MM.1S (cell line): ENCODE results near the gene TTBK1.

ENCODE experiments used
- EZH2phosphoT487 ChIP-seq: fragments of 300-600 bp; sonication (generic); IDR thresholded peaks from 2 replicates; pipeline ENCODE4 v1.6.1; 2018; ENCODE audit warnings: antibody characterized with exemption, low read length
- TF ChIP-seq, protein P1 (sequence below): fragments of 300-600 bp; sonication (generic); IDR thresholded peaks from 2 replicates; pipeline ENCODE4 v1.5.1; 2016; ENCODE audit warnings: antibody characterized with exemption, low read length, mixed read lengths

DNA sequence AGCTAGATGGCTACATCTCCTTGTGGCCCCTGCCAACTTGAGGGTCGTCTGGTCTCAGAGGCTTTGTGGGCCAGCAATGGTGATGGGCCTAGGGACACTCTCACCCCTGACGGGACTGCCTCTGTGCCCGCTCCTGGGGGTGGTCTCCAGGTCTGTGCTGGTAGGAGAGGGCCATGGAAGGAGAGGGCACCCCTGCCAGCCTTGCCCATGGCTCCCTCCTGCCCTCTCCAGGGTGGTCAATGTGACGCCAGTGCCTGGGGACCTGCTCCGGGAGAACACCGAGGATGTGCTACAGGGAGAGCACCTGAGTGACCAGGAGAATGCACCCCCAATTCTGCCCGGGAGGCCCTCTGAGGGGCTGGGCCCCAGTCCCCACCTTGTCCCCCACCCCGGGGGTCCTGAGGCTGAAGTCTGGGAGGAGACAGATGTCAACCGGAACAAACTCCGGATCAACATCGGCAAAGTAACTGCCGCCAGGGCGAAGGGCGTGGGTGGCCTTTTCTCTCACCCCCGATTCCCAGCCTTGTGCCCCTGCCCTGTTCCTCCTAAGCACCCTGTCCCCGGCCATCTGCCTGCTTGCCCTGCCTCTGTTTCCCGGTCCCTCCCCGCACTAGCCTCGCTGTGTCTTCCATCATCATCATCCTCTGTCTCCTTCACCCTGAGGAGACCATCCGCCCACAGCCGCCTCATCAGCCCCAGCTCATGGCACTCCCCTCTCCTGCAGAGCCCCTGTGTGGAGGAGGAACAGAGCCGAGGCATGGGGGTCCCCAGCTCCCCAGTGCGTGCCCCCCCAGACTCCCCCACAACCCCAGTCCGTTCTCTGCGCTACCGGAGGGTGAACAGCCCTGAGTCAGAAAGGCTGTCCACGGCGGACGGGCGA, 15.8 kb downstream of the TTBK1 start:
- TF ChIP-seq, protein P1, sequence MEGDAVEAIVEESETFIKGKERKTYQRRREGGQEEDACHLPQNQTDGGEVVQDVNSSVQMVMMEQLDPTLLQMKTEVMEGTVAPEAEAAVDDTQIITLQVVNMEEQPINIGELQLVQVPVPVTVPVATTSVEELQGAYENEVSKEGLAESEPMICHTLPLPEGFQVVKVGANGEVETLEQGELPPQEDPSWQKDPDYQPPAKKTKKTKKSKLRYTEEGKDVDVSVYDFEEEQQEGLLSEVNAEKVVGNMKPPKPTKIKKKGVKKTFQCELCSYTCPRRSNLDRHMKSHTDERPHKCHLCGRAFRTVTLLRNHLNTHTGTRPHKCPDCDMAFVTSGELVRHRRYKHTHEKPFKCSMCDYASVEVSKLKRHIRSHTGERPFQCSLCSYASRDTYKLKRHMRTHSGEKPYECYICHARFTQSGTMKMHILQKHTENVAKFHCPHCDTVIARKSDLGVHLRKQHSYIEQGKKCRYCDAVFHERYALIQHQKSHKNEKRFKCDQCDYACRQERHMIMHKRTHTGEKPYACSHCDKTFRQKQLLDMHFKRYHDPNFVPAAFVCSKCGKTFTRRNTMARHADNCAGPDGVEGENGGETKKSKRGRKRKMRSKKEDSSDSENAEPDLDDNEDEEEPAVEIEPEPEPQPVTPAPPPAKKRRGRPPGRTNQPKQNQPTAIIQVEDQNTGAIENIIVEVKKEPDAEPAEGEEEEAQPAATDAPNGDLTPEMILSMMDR = no peak
- no peak for TF ChIP-seq EZH2phosphoT487
